Suprapubic skin (tissue), 4 donors: Measurements from ENCODE around the gene PCGF3.

ENCODE experiments used
- CTCF ChIP-seq, 2 donors: fragments of 200-600 bp in 1 of 2; fragments of 450-650 bp in 1 of 2; sonication (generic) in 1 of 2; IDR thresholded peaks; one replicate each; pipeline ENCODE4 v1.5.1; 2016 to 2019; ENCODE audit warnings: antibody characterized with exemption in 2 of 2, mild to moderate bottlenecking in 1 of 2, moderate library complexity in 1 of 2
- POLR2A ChIP-seq, 2 donors: fragments of 450-650 bp; IDR thresholded peaks; one replicate each; pipeline ENCODE4 v1.6.1; 2017; ENCODE audit warnings: antibody characterized with exemption in 2 of 2, mild to moderate bottlenecking in 2 of 2, moderate library complexity in 2 of 2
- POLR2AphosphoS5 ChIP-seq, 3 donors: sonication (generic); formaldehyde crosslinking; IDR thresholded peaks; one replicate each; pipeline ENCODE4 v1.6.1; 2017; ENCODE audit warnings: antibody characterized with exemption in 3 of 3

- TF ChIP-seq CTCF (IDR thresholded peaks at IDR 0.05), result no peak
- no peak for TF ChIP-seq POLR2A (IDR thresholded peaks at IDR 0.05)
- TF ChIP-seq POLR2AphosphoS5 (IDR thresholded peaks at IDR 0.05), result no peak
Measured at GRCh38 chr4:663438-664428, 41.9 kb upstream of the PCGF3 start.
